Ectodermal cell (in vitro differentiated cells): ENCODE results near the gene FAM131A.

ENCODE experiments used
- H3K27ac ChIP-seq: 2 replicates; pipeline ENCODE4 v1.7.0; 2013; ENCODE audit warnings: mild to moderate bottlenecking, low read depth, low read length; ENCODE audit not compliant: insufficient read depth, poor library complexity, severe bottlenecking
- H3K27me3 ChIP-seq: 2 replicates; pipeline ENCODE4 v1.7.0; 2013; ENCODE audit warnings: mild to moderate bottlenecking, low read length; ENCODE audit not compliant: insufficient read depth, control insufficient read depth, poor library complexity, severe bottlenecking
- H3K36me3 ChIP-seq: one replicate; pipeline ENCODE4 v1.7.0; 2013; ENCODE audit warnings: low read length; ENCODE audit not compliant: control insufficient read depth, insufficient read depth
- H3K4me1 ChIP-seq: one replicate; pipeline ENCODE4 v1.7.0; 2013; ENCODE audit warnings: low read length; ENCODE audit not compliant: control insufficient read depth, insufficient read depth
- H3K4me3 ChIP-seq: 2 replicates; pipeline ENCODE4 v1.7.0; 2013; ENCODE audit warnings: low read depth, low read length, control low read depth; ENCODE audit not compliant: insufficient read depth
- H3K9me3 ChIP-seq: 2 replicates; pipeline ENCODE4 v1.7.0; 2013; ENCODE audit warnings: mild to moderate bottlenecking, low read length, moderate library complexity; ENCODE audit not compliant: control insufficient read depth
- WGBS, 2 experiments: methylation state at CpG; one replicate each; pipeline ENCODE4 v1.1.7; 2013; ENCODE audit warnings: missing lambda C conversion rate in 2 of 2; 5-methylcytosine and 5-hydroxymethylcytosine counted together

FAM131A gene

DNA sequence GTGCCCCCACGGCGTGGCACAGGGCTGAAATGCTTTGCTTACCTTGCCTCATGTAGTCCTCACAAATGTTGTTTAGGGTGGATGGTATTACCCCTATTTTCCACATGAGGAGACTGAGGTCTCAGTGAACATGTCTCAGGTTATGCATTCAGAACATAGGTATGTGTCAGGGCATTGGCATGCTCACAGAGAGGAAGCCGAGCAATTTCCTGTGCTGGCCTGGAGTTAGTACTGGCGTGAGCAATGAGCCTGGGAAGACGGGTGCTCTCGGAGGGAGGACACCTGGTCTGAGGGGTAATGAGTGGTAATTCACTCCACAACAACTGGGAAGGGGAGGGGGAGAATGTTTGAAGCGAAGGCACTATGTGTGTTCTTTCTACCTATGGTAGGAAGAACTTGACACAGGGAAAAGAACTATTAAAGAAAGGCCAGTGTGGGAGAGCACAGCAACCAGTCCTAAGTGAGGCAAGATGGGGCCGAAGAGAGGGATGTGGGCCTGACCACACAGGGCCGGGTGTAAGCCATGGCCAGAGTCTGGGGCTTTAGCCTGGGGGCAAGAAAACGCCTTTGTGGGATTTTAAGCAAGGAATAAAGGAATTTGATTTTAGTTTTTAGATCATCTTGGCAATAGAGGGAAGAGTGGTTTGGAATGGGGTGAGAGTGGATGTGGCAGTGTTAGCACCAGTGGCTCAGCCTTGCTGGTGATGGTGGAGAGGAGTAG lies 4.9 kb upstream of the FAM131A start:
- 94 to 96% methylated on average over 10 of the region's 10 CpGs for WGBS, 2 experiments
- H3K36me3 ChIP-seq, result peaks cover 52% of the 10 kb centered on the region

GRCh38 chr3:184333190-184333589 lies 4.2 kb upstream of the FAM131A start:
- H3K36me3 ChIP-seq, result peaks cover 46% of the 10 kb centered on the region
- no peaks in the 10 kb centered on the region for H3K27me3 ChIP-seq
- no peak overlapping the region for H3K4me3 ChIP-seq
- peaks cover 16% of the 10 kb centered on the region for H3K4me1 ChIP-seq
- 95 to 96% methylated on average over 6 of the region's 6 CpGs for WGBS, 2 experiments
- no peaks in the 10 kb centered on the region for H3K9me3 ChIP-seq
- no peak overlapping the region for H3K27ac ChIP-seq

More for the DNA sequence above, 4.9 kb upstream of the FAM131A start:
- H3K9me3 ChIP-seq, result no peaks in the 10 kb centered on the region
- no peak overlapping the region for H3K4me3 ChIP-seq
- peaks cover 12% of the 10 kb centered on the region for H3K4me1 ChIP-seq
- no peak overlapping the region for H3K27ac ChIP-seq
- H3K27me3 ChIP-seq, result no peaks in the 10 kb centered on the region

DNA sequence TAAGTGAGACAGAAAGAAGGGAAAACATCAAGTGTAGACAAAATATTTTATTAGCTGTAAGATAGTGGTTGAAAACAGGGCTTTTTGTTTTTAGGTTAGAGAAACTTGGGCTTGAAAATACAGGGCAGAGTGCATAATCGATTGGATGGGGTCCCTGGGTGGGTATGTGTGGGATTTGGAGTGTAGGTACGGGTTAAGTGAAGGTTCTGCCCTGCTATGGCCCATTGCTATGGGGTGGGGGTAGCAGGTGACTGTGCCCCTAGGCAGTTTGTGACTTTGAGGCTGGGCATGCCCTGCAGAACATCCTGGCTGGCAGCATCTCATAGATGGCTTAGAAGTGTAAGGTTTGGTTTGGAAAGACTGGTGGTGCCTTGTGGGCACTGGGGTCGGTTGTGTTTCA lies 3.7 kb upstream of the FAM131A start:
- Histone ChIP-seq H3K4me3 (no peak overlapping the region), H3K9me3 (no peaks in the 10 kb centered on the region), H3K36me3 (peaks cover 41% of the 10 kb centered on the region), H3K27ac (no peak overlapping the region), H3K27me3 (no peaks in the 10 kb centered on the region), H3K4me1 (peaks cover 22% of the 10 kb centered on the region)
- 91 to 94% methylated on average over 3 of the region's 3 CpGs for WGBS, 2 experiments

- H3K4me1 ChIP-seq, result peaks cover 27% of the 10 kb centered on the region
- WGBS, 2 experiments, result 91 to 93% methylated on average over 14 to 15 of the region's 15 CpGs
Observed at GRCh38 chr3:184334470-184335158, 2.8 kb upstream of the FAM131A start.

GRCh38 chr3:184335291-184335660 lies 2.1 kb upstream of the FAM131A start:
- Histone ChIP-seq H3K9me3 (no peaks in the 10 kb centered on the region), H3K4me1 (peaks cover 27% of the 10 kb centered on the region), H3K36me3 (peaks cover 31% of the 10 kb centered on the region), H3K4me3 (peak overlapping the region; percentile 68), H3K27me3 (no peaks in the 10 kb centered on the region), H3K27ac (peak overlapping the region; percentile 95)
- 77 to 87% methylated on average over 4 of the region's 4 CpGs for WGBS, 2 experiments

More at GRCh38 chr3:184334470-184335158, 2.8 kb upstream of the FAM131A start:
- peak overlapping the region; percentile 23 for H3K27ac ChIP-seq
- H3K9me3 ChIP-seq, result no peaks in the 10 kb centered on the region
- H3K27me3 ChIP-seq, result no peaks in the 10 kb centered on the region
- H3K36me3 ChIP-seq, result peaks cover 32% of the 10 kb centered on the region
- H3K4me3 ChIP-seq, result no peak overlapping the region

- H3K4me1 ChIP-seq, result peaks cover 27% of the 10 kb centered on the region
- peak overlapping the region; percentile 68 for H3K4me3 ChIP-seq
- no peaks in the 10 kb centered on the region for H3K27me3 ChIP-seq
- no peaks in the 10 kb centered on the region for H3K9me3 ChIP-seq
- 0 to 1% methylated on average over 77 of the region's 77 CpGs for WGBS, 2 experiments
- H3K36me3 ChIP-seq, result peaks cover 31% of the 10 kb centered on the region
- peak overlapping the region; percentile 95 for H3K27ac ChIP-seq
Observed at GRCh38 chr3:184335661-184336546, 1.5 kb upstream of the FAM131A start.

- H3K9me3 ChIP-seq, result no peaks in the 10 kb centered on the region
- H3K27ac ChIP-seq, result peak overlapping the region; percentile 95
- H3K4me3 ChIP-seq, result peak overlapping the region; percentile 68
- H3K27me3 ChIP-seq, result no peaks in the 10 kb centered on the region
- peaks cover 27% of the 10 kb centered on the region for H3K4me1 ChIP-seq
- H3K36me3 ChIP-seq, result peaks cover 24% of the 10 kb centered on the region
- WGBS, 2 experiments, result 47 to 49% methylated on average over 17 of the region's 17 CpGs
Observed at GRCh38 chr3:184336547-184337398, 627 bp upstream of the FAM131A start.

DNA sequence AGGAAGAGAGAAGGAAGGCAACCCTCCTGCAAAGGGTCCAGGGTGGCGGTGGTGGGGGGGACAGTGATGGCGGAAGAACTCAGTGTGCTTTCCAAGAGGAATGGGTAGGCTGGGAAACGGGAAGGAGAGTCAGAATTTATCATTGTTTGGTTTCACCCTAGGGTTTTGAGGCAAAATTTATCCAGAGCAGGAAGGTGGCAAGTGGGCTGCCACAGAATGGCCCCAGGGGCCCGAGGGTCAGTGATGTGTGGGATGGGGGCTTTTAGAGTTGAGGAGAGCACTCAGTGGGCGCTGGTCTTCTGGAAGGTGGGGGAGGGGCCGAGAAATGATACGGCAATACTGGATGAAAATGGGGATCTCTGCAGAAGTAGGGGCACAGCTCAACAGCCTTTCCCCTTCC lies 581 bp downstream of the FAM131A start:
- Histone ChIP-seq H3K27me3 (no peaks in the 10 kb centered on the region), H3K36me3 (peaks cover 16% of the 10 kb centered on the region), H3K27ac (peak overlapping the region; percentile 64), H3K4me1 (peaks cover 27% of the 10 kb centered on the region), H3K9me3 (no peaks in the 10 kb centered on the region), H3K4me3 (no peak overlapping the region)
- 80 to 84% methylated on average over 7 of the region's 7 CpGs for WGBS, 2 experiments

DNA sequence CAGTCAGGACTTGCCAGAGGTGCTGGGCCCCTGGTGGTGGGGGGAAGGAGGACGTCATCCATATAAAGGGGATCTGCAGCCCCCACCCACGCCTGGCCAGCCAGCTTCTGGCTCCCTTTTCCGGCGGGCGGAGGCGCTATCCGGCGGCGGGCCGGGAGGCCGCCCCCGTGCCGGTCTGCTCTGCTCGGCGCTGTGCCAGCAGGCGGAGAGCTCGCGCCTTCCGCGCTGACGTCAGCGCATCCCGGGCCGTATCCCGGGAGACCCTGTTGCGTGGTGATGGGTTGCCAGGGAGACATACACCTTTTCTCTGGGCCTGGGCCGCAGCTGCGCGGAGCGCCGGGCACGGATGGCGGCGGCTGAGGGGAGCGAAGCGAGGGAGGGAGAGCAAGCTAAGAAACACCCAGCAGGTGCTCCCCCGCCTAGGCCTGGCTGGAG lies 1.1 kb downstream of the FAM131A start:
- whole genome bisulfite sequencing, 2 experiments, result 28 to 37% methylated on average over 37 of the region's 37 CpGs
- Histone ChIP-seq H3K27ac (peak overlapping the region; percentile 64), H3K27me3 (no peaks in the 10 kb centered on the region), H3K4me3 (peak overlapping the region; percentile 11), H3K9me3 (no peaks in the 10 kb centered on the region), H3K36me3 (peaks cover 14% of the 10 kb centered on the region), H3K4me1 (peaks cover 31% of the 10 kb centered on the region)
